ENCODE results near the gene NPDC1.

GRCh38 chr9:137015540-137015930 lies 30.4 kb downstream of the NPDC1 start:
- TF ChIP-seq, protein P1, sequence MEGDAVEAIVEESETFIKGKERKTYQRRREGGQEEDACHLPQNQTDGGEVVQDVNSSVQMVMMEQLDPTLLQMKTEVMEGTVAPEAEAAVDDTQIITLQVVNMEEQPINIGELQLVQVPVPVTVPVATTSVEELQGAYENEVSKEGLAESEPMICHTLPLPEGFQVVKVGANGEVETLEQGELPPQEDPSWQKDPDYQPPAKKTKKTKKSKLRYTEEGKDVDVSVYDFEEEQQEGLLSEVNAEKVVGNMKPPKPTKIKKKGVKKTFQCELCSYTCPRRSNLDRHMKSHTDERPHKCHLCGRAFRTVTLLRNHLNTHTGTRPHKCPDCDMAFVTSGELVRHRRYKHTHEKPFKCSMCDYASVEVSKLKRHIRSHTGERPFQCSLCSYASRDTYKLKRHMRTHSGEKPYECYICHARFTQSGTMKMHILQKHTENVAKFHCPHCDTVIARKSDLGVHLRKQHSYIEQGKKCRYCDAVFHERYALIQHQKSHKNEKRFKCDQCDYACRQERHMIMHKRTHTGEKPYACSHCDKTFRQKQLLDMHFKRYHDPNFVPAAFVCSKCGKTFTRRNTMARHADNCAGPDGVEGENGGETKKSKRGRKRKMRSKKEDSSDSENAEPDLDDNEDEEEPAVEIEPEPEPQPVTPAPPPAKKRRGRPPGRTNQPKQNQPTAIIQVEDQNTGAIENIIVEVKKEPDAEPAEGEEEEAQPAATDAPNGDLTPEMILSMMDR (IDR thresholded peaks at IDR 0.05 in 4 of 5, conservative IDR thresholded peaks at IDR 0.05 in 1 of 5), result no peak
- TF ChIP-seq POLR2A (IDR thresholded peaks at IDR 0.05), result no peak
